Measurements from ENCODE around the gene PDLIM7. TPM values are rescaled to one million over a fixed set of nuclear protein-coding genes. Genes with fewer than 3 reads are reported as not detected.

PDLIM7 gene
- polyA plus RNA-seq, 5 donors = 55.0 to 128 (median 85.9) TPM

Other genes starting within 250 kb of the PDLIM7 start
- gene RAB24, start 193.9 kb downstream of the PDLIM7 start, polyA plus RNA-seq (ENCODE audit: insufficient read depth in 1 of 5, insufficient read length in 5 of 5, low replicate concordance in 1 of 5) = 10 to 100 TPM; 21.0 to 44.5 (median 27.0) TPM
- 100 to 1,000 TPM in 1 of 5 donors, 10 to 100 TPM in 4; 75.9 to 128 (median 93.9) TPM for gene PRELID1, start 193.8 kb downstream of the PDLIM7 start, polyA plus RNA-seq (ENCODE audit: insufficient read depth in 1 of 5, insufficient read length in 5 of 5, low replicate concordance in 1 of 5)
- gene MXD3, start 185.7 kb downstream of the PDLIM7 start, polyA plus RNA-seq (ENCODE audit: insufficient read depth in 1 of 5, insufficient read length in 5 of 5, low replicate concordance in 1 of 5) = 10 to 100 TPM; 16.7 to 39.9 (median 30.3) TPM
- 100 to 1,000 TPM in 4 of 5 donors, 10 to 100 TPM in 1; 85.2 to 137 (median 105) TPM for gene LMAN2, start 145.9 kb downstream of the PDLIM7 start, polyA plus RNA-seq (ENCODE audit: insufficient read depth in 1 of 5, insufficient read length in 5 of 5, low replicate concordance in 1 of 5)
- gene RGS14, start 139.7 kb downstream of the PDLIM7 start, polyA plus RNA-seq (ENCODE audit: insufficient read depth in 1 of 5, insufficient read length in 5 of 5, low replicate concordance in 1 of 5) = 10 to 100 TPM in 1 of 5 donors, 1 to 10 TPM in 4; 3.6 to 14.0 (median 8.5) TPM
- under 1 TPM in 1 of 5 donors, not detected in 4; 0.51 TPM for gene SLC34A1, start 113.2 kb downstream of the PDLIM7 start, polyA plus RNA-seq (ENCODE audit: insufficient read depth in 1 of 5, insufficient read length in 5 of 5, low replicate concordance in 1 of 5)
- not detected for gene PFN3, start 96.9 kb downstream of the PDLIM7 start, polyA plus RNA-seq (ENCODE audit: insufficient read depth in 1 of 5, insufficient read length in 5 of 5, low replicate concordance in 1 of 5)
- gene F12, start 88.0 kb downstream of the PDLIM7 start, polyA plus RNA-seq (ENCODE audit: insufficient read depth in 1 of 5, insufficient read length in 5 of 5, low replicate concordance in 1 of 5) = under 1 TPM in 4 of 5 donors, not detected in 1; 0.09 to 0.40 (median 0.17) TPM
- gene GRK6, start 70.9 kb downstream of the PDLIM7 start, polyA plus RNA-seq (ENCODE audit: insufficient read depth in 1 of 5, insufficient read length in 5 of 5, low replicate concordance in 1 of 5) = 10 to 100 TPM; 14.8 to 27.7 (median 17.7) TPM
- gene PRR7, start 50.8 kb downstream of the PDLIM7 start, polyA plus RNA-seq (ENCODE audit: insufficient read depth in 1 of 5, insufficient read length in 5 of 5, low replicate concordance in 1 of 5) = 1 to 10 TPM in 1 of 5 donors, under 1 TPM in 4; 0.39 to 2.5 (median 0.63) TPM
- 100 to 1,000 TPM; 121 to 218 (median 139) TPM for gene DBN1, start 24.0 kb downstream of the PDLIM7 start, polyA plus RNA-seq (ENCODE audit: insufficient read depth in 1 of 5, insufficient read length in 5 of 5, low replicate concordance in 1 of 5)
- gene DOK3, start 12.2 kb upstream of the PDLIM7 start, polyA plus RNA-seq (ENCODE audit: insufficient read depth in 1 of 5, insufficient read length in 5 of 5, low replicate concordance in 1 of 5) = 1 to 10 TPM; 5.6 to 6.6 (median 6.4) TPM
- gene DDX41, start 19.4 kb upstream of the PDLIM7 start, polyA plus RNA-seq (ENCODE audit: insufficient read depth in 1 of 5, insufficient read length in 5 of 5, low replicate concordance in 1 of 5) = 100 to 1,000 TPM in 1 of 5 donors, 10 to 100 TPM in 4; 74.4 to 104 (median 84.1) TPM
- 100 to 1,000 TPM in 1 of 5 donors, 10 to 100 TPM in 4; 84.2 to 108 (median 94.9) TPM for gene FAM193B, start 57.0 kb upstream of the PDLIM7 start, polyA plus RNA-seq (ENCODE audit: insufficient read depth in 1 of 5, insufficient read length in 5 of 5, low replicate concordance in 1 of 5)
- 100 to 1,000 TPM; 117 to 180 (median 130) TPM for gene TMED9, start 94.6 kb upstream of the PDLIM7 start, polyA plus RNA-seq (ENCODE audit: insufficient read depth in 1 of 5, insufficient read length in 5 of 5, low replicate concordance in 1 of 5)
- 10 to 100 TPM; 17.3 to 30.0 (median 21.2) TPM for gene B4GALT7, start 102.5 kb upstream of the PDLIM7 start, polyA plus RNA-seq (ENCODE audit: insufficient read depth in 1 of 5, insufficient read length in 5 of 5, low replicate concordance in 1 of 5)

Measured in right lung (tissue), 5 donors.